Small intestine (tissue), 7 donors: ENCODE data around the gene CDH13. TPM values are rescaled to one million over a fixed set of nuclear protein-coding genes. Genes with fewer than 3 reads are reported as not detected.
A peak's percentile ranks its signal among the peaks of the same experiment; 100 is the strongest.

Experiments
- DNase-seq, 2 donors: peaks; one replicate each; pipeline versions ENCODE4 v3.0.0 to v3.0.0-alpha.2; 2013
- FAIRE-seq: peaks from 2 replicates; lab custom pipeline; 2012; peaks lifted over from hg19 to GRCh38; lab: Jason Lieb, UNC
- H3K27ac ChIP-seq, 3 donors: one replicate each; pipeline ENCODE4 v1.5.1; 2013; ENCODE audit warnings: low read length in 2 of 3, mild to moderate bottlenecking in 2 of 3, control low read depth in 1 of 3, inconsistent platforms in 1 of 3, low read depth in 1 of 3, moderate library complexity in 1 of 3
- H3K27me3 ChIP-seq, 3 donors: one replicate each; pipeline ENCODE4 v1.6.1; 2013; ENCODE audit warnings: low read length in 3 of 3, inconsistent platforms in 1 of 3; ENCODE audit not compliant: control insufficient read depth in 3 of 3, insufficient read depth in 3 of 3
- H3K36me3 ChIP-seq, 3 donors: one replicate each; pipeline ENCODE4 v1.6.1; 2013; ENCODE audit warnings: low read length in 3 of 3, inconsistent platforms in 1 of 3, low read depth in 1 of 3, mild to moderate bottlenecking in 1 of 3, moderate library complexity in 1 of 3; ENCODE audit not compliant: control insufficient read depth in 3 of 3, insufficient read depth in 2 of 3
- H3K4me1 ChIP-seq, 3 donors: one replicate each; pipeline ENCODE4 v1.6.1; 2013; ENCODE audit warnings: low read length in 2 of 3, inconsistent platforms in 1 of 3, low read depth in 1 of 3, mild to moderate bottlenecking in 1 of 3, moderate library complexity in 1 of 3; ENCODE audit not compliant: control insufficient read depth in 3 of 3, insufficient read depth in 2 of 3
- H3K4me3 ChIP-seq, 3 donors: one replicate each; pipeline ENCODE4 v1.5.1; 2013; ENCODE audit warnings: low read length in 3 of 3, control low read depth in 1 of 3, inconsistent platforms in 1 of 3, low read depth in 1 of 3, mild to moderate bottlenecking in 1 of 3, moderate library complexity in 1 of 3
- H3K9me3 ChIP-seq, 2 donors: one replicate each; pipeline ENCODE4 v1.6.1; 2013; ENCODE audit warnings: low read depth in 1 of 2, low read length in 1 of 2; ENCODE audit not compliant: control insufficient read depth in 2 of 2, insufficient read depth in 1 of 2
- WGBS, 3 donors: extraction: QIAGEN DNeasy Blood & Tissue Kit; methylation state at CpG; one replicate each; pipeline ENCODE4 v1.1.7; 2013; 5-methylcytosine and 5-hydroxymethylcytosine counted together
- polyA plus RNA-seq, 4 donors: library from polyadenylated mRNA; stranded (reverse) in 3 of 4; unstranded in 1 of 4; fragments of 200-250 nt in 3 of 4; fragments of 120-200 nt in 1 of 4; gene quantifications; one replicate each; pipeline versions ENCODE4 v1.2.1 to v1.2.3, GENCODE V29; 2013
- donor health status: healthy with polysubstance abuse.
- donor health status: control.
- donor health status: control.
- donor health status: Bipolar disorder and iron deficiency.
- donor health status: healthy.

CDH13 gene
- polyA plus RNA-seq, 4 donors, result 0.27 to 15.0 (median 2.9) TPM; not detected in 1

DNA sequence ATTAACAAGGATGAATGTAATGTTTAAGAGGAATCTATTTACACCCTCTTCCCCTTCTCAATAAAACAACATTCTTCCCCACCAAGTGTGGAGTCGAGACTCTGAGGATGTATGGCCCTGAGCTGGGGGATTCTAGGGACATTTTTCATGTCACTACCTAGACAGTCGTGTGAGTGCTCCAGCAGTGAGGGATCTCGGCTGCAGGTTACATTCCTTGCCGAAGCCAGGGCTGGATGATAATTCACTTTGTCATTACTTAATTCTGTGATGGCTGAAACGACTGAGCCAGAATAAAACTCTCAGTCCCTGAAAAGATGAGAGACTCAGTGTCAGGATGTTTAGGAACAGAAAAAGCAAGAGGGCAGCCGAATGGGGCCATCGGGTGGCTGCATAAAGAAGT is 1074.1 kb downstream of the CDH13 start:
- H3K27me3 ChIP-seq, result no peaks in the 10 kb centered on the region
- no peaks in the 10 kb centered on the region for H3K9me3 ChIP-seq
- no peaks in the 10 kb centered on the region for H3K36me3 ChIP-seq
- no peaks in the 10 kb centered on the region for H3K4me1 ChIP-seq
- H3K27ac ChIP-seq, result no peak overlapping the region
- WGBS, 3 donors, result 71 to 77% (median 77%) methylated on average over 7 of the region's 7 CpGs
- H3K4me3 ChIP-seq, result no peak overlapping the region
- no peak for DNase-seq
- FAIRE-seq, result no peak

DNA sequence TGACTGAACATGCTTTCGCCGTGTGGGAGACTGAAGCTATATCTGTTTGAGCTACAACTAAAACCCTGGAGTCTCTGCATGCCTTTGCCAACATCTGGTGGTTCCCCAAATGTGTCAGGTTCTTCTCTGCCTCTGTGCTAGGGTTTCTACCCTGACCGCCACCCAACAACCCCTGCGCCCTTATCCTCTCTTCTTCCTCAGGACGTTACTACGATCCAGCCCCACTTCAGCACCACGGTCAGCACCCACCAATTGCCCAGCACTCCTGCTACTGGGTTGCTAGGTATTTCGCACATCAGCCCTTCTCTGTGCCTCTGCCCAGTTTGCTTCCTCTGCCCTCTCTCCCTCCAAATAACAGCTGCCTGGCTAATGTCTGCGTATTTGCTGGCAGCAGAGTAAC is 1074.7 kb downstream of the CDH13 start:
- DNase-seq (peak; percentile 13 to 46), FAIRE-seq (no peak)
- 24 to 54% (median 47%) methylated on average over 9 of the region's 9 CpGs for WGBS, 3 donors

DNA sequence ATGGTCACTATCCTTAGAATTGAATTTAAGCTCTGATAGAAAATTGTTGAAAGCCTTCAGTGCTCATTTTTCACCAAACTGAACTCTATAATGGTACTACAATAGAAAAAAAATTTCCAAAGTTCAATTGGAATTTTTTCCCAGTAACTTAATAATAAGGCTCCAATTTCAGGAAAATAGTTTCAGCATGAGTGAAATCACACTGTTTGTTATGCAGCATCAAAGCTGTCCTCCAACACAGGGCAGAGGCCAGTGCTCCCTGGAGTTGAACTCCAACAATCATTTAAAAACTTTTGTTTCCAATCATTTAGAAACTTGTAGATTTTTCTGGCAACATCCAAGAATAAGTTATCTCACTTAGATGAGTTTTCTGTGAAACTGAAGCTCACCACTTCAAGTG is 1077.9 kb downstream of the CDH13 start:
- FAIRE-seq, result no peak
- no peak overlapping the region for H3K4me3 ChIP-seq
- no peaks in the 10 kb centered on the region for H3K36me3 ChIP-seq

More for the DNA sequence above, 1074.7 kb downstream of the CDH13 start:
- H3K27me3 ChIP-seq, result no peaks in the 10 kb centered on the region
- no peak overlapping the region for H3K4me3 ChIP-seq
- no peaks in the 10 kb centered on the region for H3K9me3 ChIP-seq
- no peak overlapping the region for H3K27ac ChIP-seq
- no peaks in the 10 kb centered on the region for H3K36me3 ChIP-seq
- no peaks in the 10 kb centered on the region for H3K4me1 ChIP-seq

DNA sequence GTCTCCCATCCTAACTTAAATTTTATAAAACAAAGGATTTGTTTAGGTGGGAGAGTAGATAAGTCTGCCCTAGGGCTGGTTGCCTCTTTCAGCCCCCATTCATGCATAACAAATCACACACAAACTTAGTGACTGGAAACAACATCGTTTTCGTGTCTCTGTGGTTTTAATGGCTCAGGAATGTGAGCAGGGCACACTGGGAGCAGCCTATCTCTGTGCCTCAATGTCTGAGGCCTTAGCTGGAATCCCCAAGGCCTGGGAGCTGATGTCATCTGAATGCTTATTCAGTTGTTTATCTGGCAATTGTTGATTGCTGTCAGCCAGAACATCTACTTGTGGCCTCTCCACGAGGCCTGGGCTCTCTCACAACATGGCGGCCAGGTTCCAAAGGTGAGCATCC is 1079.1 kb downstream of the CDH13 start:
- 79 to 87% (median 81%) methylated on average over 4 of the region's 4 CpGs for WGBS, 3 donors
- Histone ChIP-seq H3K4me3 (no peak overlapping the region), H3K36me3 (no peaks in the 10 kb centered on the region), H3K4me1 (no peaks in the 10 kb centered on the region), H3K27me3 (no peaks in the 10 kb centered on the region), H3K27ac (no peak overlapping the region), H3K9me3 (no peaks in the 10 kb centered on the region)
- DNase-seq, result no peak
- no peak for FAIRE-seq

More for the DNA sequence above, 1077.9 kb downstream of the CDH13 start:
- H3K9me3 ChIP-seq, result no peaks in the 10 kb centered on the region
- H3K27me3 ChIP-seq, result no peaks in the 10 kb centered on the region
- H3K4me1 ChIP-seq, result no peaks in the 10 kb centered on the region
- no peak overlapping the region for H3K27ac ChIP-seq
- DNase-seq, result no peak

DNA sequence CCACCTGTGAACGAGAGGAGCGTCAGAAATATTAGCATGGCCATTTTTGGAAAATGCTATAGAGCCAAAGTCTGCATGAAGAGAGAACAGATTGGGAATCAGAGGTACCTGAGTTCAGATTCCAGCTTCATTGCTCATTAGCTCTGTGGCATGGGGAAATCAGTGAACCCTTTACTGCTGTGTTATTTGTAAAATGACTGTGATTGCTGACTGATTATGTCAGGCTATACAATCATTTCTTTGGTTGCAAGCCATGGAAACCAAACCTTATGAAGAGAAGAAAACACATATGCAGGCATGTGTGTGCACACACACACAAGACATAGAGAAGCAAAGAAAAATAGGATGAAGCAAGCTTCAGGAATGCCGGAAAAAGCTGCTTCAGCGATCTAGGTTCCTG is 1079.6 kb downstream of the CDH13 start:
- no peak for FAIRE-seq

DNA sequence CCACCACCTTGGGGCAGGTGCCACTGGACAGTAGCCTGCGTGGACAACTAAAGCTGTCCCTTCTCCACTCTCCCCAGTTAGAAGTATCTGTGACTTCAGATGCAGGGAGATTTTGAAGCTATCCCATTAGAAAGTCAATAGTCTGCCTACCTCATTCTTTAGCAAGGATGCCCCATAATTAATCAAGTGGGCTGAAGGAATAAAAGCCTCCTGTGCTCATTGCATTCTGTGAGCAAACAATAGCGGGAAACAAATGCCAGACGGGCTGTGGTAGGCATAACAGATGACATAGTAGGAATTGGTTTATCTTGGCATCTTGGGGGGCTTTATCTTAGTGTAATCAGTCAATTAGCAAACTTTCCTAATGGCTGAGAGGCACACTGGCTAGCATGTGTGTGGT is 1084.3 kb downstream of the CDH13 start:
- Histone ChIP-seq H3K27ac (no peak overlapping the region), H3K36me3 (no peaks in the 10 kb centered on the region), H3K9me3 (no peaks in the 10 kb centered on the region), H3K4me1 (no peaks in the 10 kb centered on the region), H3K27me3 (peaks cover 0 to 1% (median 0%) of the 10 kb centered on the region in 3 donors), H3K4me3 (no peak overlapping the region)
- DNase-seq (no peak), FAIRE-seq (no peak)
- 72 to 79% (median 74%) methylated on average over 3 of the region's 3 CpGs for WGBS, 3 donors

More for the DNA sequence above, 1079.6 kb downstream of the CDH13 start:
- Histone ChIP-seq H3K27ac (no peak overlapping the region), H3K27me3 (no peaks in the 10 kb centered on the region), H3K36me3 (no peaks in the 10 kb centered on the region), H3K4me3 (no peak overlapping the region), H3K9me3 (no peaks in the 10 kb centered on the region), H3K4me1 (no peaks in the 10 kb centered on the region)
- DNase-seq, result no peak
- WGBS, 3 donors, result 92 to 96% (median 95%) methylated on average over 4 of the region's 4 CpGs

DNA sequence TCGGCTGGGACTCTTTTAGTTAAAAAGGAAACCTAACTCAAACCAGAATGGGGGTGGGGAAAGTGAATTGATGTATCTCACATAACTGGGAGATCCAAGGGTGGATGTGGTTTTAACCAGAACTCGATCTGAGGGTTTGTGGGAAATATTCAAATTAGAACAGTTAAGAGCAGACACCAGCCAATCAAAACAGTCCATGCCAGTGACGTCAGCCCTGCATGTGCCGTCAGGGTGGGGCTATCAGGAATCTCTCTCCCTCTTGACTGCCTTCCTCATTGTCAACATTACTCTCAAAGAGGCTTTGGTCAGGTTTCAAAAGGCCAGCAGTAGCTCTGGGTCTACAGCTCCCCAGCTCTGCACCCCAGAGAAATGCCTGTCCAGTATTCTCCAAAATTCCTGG is 1086.8 kb downstream of the CDH13 start:
- FAIRE-seq (no peak), DNase-seq (no peak)
- H3K4me1 ChIP-seq, result no peaks in the 10 kb centered on the region
- H3K36me3 ChIP-seq, result no peaks in the 10 kb centered on the region
- H3K4me3 ChIP-seq, result no peak overlapping the region
- H3K27ac ChIP-seq, result no peak overlapping the region
- WGBS, 3 donors, result 59 to 80% (median 71%) methylated on average over 4 of the region's 4 CpGs
- H3K9me3 ChIP-seq, result no peaks in the 10 kb centered on the region
- peaks cover 0 to 1% (median 0%) of the 10 kb centered on the region in 3 donors for H3K27me3 ChIP-seq

DNA sequence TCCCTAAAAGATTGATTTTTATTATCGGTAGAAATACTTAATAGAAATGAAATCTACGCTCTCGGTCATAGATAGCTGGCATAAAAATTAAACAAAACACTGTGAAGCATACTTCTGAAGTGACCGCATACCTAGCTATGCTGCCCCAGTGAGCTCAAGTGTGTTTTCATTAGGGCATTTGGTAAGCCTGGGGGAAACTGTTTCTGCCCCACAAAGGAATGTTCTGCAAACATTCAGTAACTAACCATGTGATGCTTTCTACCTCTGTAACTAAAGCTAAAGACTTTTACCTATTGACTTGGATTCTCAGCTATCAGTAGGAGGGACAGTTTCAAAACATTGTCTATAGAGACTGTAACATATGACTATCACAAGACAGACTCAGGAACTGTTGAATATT is 1087.5 kb downstream of the CDH13 start:
- FAIRE-seq, result no peak

DNA sequence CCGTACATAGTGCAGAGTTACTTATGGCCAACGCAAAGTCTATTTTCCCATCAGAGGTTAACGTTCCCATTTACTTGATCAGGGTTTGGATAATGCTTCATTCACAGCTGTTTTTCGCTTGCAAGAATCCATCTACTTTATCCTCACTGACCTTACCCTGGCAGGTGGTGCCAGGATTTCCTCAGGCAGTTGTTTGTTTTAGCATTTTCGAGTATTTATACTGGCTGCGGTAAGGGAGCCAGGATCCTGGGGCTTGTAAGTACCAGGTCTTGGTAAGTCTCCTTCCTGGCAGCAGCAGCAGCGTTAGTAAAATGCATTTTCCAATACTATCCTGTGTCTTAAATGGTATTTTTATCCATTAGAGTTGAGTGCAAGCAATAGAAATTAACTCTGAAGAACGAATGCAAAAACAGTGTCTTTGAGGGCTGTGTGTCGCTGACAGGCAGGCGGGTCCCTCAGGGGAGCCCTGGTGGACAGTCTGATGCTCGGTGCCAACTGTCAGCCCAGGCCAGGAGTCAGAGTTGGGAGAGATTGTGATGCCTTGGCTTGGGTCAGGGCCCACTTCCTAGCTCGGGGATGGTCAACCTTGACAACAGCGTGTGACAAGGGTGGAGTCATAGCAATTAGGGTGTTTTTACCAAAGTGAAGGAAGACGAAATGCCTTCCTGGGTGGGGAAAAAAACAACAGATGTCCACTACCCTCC is 1088.6 kb downstream of the CDH13 start:
- Histone ChIP-seq H3K4me1 (no peaks in the 10 kb centered on the region), H3K9me3 (no peaks in the 10 kb centered on the region), H3K4me3 (no peak overlapping the region), H3K27me3 (peaks cover 0 to 1% (median 0%) of the 10 kb centered on the region in 3 donors), H3K27ac (no peak overlapping the region), H3K36me3 (no peaks in the 10 kb centered on the region)
- DNase-seq (no peak), FAIRE-seq (no peak)
- WGBS, 3 donors, result 63 to 67% (median 67%) methylated on average over 14 of the region's 14 CpGs

More for the DNA sequence above, 1087.5 kb downstream of the CDH13 start:
- H3K27me3 ChIP-seq, result peaks cover 0 to 1% (median 0%) of the 10 kb centered on the region in 3 donors
- no peaks in the 10 kb centered on the region for H3K4me1 ChIP-seq
- no peak overlapping the region for H3K4me3 ChIP-seq
- DNase-seq, result no peak
- H3K27ac ChIP-seq, result no peak overlapping the region
- 91 to 94% (median 94%) methylated on average over 4 of the region's 4 CpGs for WGBS, 3 donors
- no peaks in the 10 kb centered on the region for H3K36me3 ChIP-seq
- no peaks in the 10 kb centered on the region for H3K9me3 ChIP-seq
